ENCODE results near the gene PDXDC1. TPM values are rescaled to one million over a fixed set of nuclear protein-coding genes. Genes with fewer than 3 reads are reported as not detected.
A peak's percentile ranks its signal among the peaks of the same experiment; 100 is the strongest.
"Not testable (repeated sequence)": the region's sequence is repeated elsewhere in the genome, so short reads cannot be mapped to it uniquely, and the experiment has no call there.

PDXDC1 gene
- total RNA-seq = 72.1 TPM
- long read RNA-seq, full-length matches to known transcripts = 56 of 167 reads
- long read RNA-seq, partial matches to known transcripts = 21 of 167 reads
- long read RNA-seq, other reads (novel, unspliced or antisense) = 90 of 167 reads

- DNase-seq (ENCODE audit: low spot score) = peak; percentile 96
- intact Hi-C loops (cut with DNase I) = not testable (repeated sequence)
Measured at GRCh38 chr16:14974656-14975417, at the start of gene PDXDC1. Gene PDXDC1, plus strand, starts transcription at chr16:14975026. Its CDS starts 174 bp downstream, at chr16:14975200.

DNA sequence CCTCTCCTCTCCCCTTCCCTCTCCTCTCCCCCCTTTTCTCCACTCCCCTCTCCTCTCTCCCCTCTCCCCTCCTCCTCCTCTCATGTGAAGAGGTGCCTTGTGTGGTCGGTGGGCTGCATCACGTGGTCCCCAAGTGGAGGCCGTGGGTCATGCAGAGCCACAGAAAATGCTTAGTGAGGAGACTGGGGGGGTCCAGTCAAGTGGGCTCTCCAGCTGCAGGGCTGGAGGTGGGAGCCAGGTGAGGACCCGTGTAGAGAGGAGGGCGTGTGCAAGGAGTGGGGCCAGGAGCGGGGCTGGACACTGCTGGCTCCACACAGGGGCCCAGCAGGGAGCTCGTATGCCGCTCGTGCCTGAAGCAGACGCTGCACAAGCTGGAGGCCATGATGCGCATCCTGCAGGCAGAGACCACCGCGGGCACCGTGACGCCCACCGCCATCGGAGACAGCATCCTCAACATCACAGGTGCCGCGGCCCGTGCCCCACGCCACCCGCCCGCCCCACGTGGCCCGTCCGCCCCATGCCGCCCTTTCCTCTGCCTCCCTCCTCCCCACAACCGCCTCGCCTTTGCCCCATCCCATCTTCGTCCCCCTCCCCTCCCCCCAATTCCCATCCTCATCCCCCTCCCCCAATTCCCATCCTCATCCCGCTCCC lies 46.6 kb upstream of the PDXDC1 start:
- peak; percentile 76 for DNase-seq (ENCODE audit: low spot score)
- intact Hi-C loops (cut with DNase I) = not testable (repeated sequence)

- DNase-seq (ENCODE audit: low spot score); intact Hi-C loops (cut with DNase I): not testable (repeated sequence)
Measured at GRCh38 chr16:14929176-14929575, 45.6 kb upstream of the PDXDC1 start.

DNA sequence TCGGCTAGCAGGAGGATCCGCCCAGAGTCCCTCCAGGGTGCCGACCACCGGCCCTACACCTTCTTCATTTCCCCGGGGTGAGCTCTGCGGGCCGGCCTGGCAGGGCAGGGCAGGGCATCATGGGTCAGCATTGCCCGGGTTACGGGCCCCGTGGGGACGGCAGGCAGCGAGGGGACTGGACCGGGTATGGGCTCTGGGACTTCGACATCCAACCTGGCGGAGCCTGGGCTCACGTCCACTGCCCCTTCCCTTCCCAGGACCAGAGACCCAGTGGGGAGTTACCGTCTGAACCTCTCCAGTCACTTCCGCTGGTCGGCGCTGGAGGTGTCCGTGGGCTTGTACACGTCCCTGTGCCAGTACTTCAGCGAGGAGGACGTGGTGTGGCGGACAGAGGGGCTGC lies 44.6 kb upstream of the PDXDC1 start:
- DNase-seq (ENCODE audit: low spot score); intact Hi-C loops (cut with DNase I): not testable (repeated sequence)

GRCh38 chr16:14930971-14931370 lies 43.9 kb upstream of the PDXDC1 start:
- DNase-seq (ENCODE audit: low spot score); intact Hi-C loops (cut with DNase I): not testable (repeated sequence)

- peak; percentile 66 for DNase-seq (ENCODE audit: low spot score)
- intact Hi-C loops (cut with DNase I) = not testable (repeated sequence)
Measured at GRCh38 chr16:14932581-14933375, 42.0 kb upstream of the PDXDC1 start.

- intact Hi-C loops (cut with DNase I); DNase-seq (ENCODE audit: low spot score): not testable (repeated sequence)
Measured at GRCh38 chr16:14937143-14937542, 37.7 kb upstream of the PDXDC1 start, which contains the start of gene NPIPA1. Gene NPIPA1, plus strand, starts transcription at chr16:14937443. Its CDS starts 0 bp downstream, at chr16:14937443.

DNA sequence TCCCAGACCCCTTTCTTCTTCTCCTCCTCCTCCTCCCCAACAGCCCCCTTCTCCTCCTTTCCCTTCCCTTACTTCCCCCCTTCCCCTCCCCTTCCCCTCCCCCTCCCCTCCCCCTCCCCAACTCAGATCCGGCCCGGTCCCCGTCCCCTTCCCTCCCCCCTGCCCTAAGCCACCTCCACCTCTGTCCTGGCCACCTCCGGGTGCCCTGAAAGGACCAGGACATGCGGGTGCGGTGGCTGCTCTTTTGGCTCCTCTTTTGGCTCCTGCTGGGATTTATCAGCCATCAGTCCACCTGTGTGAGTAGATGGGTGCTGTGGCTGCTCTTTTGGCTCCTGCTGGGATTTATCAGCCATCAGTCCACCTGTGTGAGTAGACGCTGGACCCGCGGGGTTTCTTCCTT lies 36.8 kb upstream of the PDXDC1 start:
- intact Hi-C loops (cut with DNase I) = not testable (repeated sequence)
- peak; percentile 22 for DNase-seq (ENCODE audit: low spot score)

- DNase-seq (ENCODE audit: low spot score); intact Hi-C loops (cut with DNase I): not testable (repeated sequence)
Measured at GRCh38 chr16:14942686-14943085, 32.1 kb upstream of the PDXDC1 start.

DNA sequence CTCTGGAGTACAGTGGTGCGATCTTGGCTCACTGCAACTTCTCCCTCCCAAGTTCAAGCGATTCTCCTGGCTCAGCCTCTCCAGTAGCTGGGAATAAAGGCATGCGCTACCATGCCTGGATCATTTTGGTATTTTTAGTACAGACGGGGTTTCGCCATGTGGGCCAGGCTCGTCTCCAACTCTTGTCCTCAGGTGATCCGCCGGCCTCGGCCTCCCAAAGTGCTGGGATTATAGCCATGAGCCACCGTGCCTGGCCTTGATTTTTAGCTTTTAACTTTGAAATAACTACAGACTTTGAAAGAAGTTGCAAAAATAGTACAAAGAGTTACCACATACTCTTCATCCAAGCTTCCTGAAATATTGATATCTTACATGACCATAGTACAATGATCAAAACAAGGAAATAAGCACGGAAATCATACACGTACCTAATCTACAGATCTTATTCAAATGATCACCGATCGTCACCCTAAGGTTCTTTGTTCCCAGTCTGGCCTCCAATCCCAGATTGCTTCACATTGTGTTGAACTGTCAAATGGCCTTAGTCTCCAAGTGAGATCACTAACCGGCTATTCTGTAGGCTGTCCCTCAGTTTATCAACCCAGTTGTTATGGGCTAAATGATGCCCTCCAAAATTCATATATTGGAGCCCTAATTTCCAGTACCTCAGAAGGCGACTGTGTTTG lies 19.1 kb upstream of the PDXDC1 start:
- intact Hi-C loops (cut with DNase I) = no loop called here
- DNase-seq (ENCODE audit: low spot score) = peak; percentile 81

DNA sequence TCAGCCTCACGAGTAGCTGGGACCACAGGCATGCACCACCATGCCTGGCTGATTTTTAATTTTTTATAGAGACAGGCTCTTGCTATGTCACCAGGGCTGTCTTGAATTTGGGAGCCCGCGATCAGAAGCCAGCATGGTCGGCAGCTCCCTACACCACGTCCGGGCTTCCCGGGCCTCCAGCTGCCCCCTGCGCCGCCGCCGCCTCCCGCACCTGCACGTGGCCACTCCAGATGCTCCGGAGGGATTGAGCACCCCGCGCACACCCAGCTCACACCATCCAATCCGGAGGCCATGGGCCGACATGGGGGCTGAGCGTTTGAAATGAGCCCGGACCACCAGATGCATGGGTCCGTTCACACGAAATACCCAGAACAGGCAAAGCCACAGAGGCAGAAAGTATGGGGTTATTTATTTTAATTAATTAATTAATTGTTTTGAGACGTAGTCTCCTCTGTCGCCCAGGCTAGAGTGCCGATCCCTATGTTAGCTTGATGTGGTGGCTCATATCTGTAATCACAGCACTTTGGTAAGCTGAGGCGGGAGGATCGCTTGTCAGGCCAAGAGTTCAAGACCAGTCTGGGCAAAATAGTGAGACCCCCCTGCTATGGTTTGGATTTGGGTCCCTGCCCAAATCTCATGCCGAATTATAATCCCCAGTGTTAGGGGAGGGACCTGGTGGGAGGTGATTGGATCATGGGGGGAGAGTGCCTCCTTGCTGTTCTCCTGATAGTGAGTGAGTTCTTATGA lies 17.1 kb upstream of the PDXDC1 start:
- intact Hi-C loops (cut with DNase I) = no loop called here
- DNase-seq (ENCODE audit: low spot score) = no peak

DNA sequence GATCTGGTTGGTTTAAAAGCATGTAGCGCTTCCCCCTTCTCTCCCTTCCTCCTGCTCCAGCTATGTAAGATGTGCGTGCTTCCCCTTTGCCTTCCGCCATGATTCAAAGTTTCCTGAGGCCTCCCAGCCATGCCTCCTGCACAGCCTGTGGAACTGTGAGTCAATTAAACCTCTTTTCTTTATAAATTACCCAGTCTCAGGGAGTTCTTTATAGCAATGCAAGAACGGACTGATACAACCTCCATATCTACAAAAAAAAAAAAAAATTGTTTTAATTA lies 16.6 kb upstream of the PDXDC1 start:
- no peak for DNase-seq (ENCODE audit: low spot score)
- intact Hi-C loops (cut with DNase I) = no loop called here

DNA sequence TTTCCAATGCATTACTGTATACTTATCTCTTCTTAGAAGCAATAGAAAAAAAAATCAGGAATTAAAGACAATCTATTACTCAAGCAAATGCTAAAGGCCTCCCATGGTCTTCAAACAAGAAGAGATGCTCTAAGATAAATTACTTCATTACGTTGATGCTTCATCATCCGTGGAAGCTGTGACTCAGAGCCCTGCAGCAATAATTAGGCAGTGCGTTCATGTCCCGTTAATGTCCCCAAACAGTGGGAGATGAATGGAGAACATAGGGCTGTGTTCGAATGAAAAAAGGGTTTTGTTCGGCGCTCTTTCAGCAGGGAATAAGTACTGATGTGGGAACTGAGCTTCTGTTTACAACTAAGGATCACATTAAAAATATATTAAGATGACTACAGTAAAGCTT lies 15.9 kb upstream of the PDXDC1 start:
- DNase-seq (ENCODE audit: low spot score) = no peak
- intact Hi-C loops (cut with DNase I) = no loop called here

- intact Hi-C loops (cut with DNase I) = no loop called here
- no peak for DNase-seq (ENCODE audit: low spot score)
Measured at GRCh38 chr16:14961405-14962186, 13.2 kb upstream of the PDXDC1 start.

DNA sequence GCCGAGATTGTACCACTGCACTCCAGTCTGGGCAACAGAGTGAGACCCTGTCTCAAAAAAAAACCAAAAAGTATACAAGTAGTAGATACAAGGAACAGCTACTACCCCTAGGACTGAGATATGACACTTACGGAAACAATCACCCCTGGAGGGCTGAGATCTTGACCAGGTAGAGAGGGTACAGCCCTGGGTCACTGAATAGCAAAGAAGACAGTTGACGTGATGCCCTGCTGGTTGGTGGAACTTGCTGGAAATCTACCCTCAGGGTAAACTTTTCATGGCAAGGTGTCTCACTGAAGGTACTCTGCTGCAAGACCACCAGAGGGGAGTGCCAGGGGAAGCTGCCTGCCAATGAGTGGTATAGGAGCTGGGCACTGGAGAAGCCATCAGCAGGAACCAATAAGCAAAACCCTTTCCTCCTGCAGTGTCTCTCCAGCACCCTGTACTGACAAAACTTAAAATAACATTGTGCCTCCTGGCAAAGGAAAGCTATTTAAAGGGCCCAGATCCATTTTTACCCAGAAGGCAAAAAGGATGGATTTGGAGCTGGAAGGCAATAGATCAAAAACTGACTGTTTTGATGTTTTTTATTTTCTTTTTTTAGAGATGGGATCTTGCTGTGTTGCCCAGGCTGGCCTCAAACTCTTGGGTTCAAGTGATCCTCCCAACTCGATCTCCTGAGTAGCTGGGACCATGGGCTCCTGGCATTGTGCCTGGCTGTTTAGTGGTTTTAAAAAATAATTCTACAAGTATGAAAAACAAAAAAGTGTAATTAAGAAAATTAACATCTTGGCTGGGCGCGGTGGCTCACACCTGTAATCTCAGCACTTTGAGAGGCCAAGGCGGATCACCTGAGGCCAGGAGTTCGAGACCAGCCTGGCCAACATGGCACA lies 11.3 kb upstream of the PDXDC1 start:
- intact Hi-C loops (cut with DNase I) = no loop called here
- DNase-seq (ENCODE audit: low spot score) = no peak

DNA sequence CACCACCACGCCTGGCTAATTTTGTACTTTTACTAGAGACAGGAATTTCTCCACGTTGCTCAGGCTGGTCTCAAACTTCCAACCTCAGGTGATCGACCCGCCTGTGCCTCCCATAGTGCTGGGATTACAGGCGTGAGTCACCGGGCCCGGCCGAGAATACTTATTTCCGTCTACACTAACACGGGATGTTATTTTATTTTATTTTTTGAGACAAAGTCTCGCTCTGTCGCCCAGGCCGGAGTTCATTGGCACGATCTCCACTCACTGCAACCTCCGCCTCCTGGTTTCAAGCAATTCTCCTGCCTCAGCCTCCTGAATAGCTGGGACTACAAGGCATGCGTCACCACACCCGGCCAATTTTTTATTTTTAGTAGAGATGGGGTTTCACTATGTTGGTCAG lies 9.5 kb upstream of the PDXDC1 start:
- no peak for DNase-seq (ENCODE audit: low spot score)
- intact Hi-C loops (cut with DNase I) = no loop called here

DNA sequence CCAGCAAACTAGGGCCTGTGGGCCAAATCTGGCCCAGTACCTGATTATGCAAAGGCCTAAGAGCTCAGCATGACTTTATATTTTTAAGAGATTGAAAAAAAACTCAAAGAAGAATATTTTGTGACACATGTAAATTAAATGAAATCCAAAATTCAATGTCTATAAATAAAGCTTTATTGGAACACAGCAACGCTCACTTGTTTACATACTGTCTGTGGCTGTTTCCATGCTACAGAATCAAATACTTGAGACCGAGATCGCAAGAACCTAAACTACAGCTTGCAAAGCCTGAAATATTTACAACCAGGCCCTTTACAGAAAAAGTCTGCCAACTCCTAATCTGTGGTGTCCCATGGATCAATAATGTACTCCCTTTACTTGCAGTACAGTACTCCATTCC lies 5.0 kb upstream of the PDXDC1 start:
- intact Hi-C loops (cut with DNase I); DNase-seq (ENCODE audit: low spot score): not testable (repeated sequence)
